HL-60/S4 treated with retinoic acid at 250 ng/mL for 4 days and 3 days (cell line): ENCODE measurements around the gene MTERF4.

Source experiments
- in situ Hi-C: fragments of 300-500 bp; cut with MboI; formaldehyde crosslinking; loops from 2 replicates; pipeline ENCODE4 v1.7.0; 2022; ENCODE audit warnings: low sequenced_read_pairs

The MTERF4 gene

GRCh38 chr2:241070811-241071676 is 31.0 kb downstream of the MTERF4 start:
- in situ Hi-C loops = no loop called here

DNA sequence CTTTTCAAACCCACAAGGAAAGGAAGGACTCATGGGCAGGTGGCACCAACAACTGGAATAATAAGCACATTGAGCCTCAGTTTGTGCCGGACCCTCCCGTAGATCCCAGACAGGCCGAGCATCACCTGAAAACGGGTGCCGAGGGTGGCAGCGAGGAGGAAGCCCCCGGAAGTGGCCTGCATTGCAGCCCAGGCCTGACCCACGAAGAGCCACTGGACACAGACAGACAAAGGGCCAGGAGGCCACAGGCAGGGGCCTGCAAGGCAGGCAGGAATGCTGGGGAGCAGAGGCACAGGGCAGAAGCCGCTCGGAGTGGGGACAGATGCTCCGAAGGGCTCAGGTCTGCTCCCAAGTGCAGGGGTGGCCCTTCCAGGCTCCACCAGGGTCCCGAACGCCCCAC is 31.7 kb downstream of the MTERF4 start:
- in situ Hi-C loops = no loop called here

DNA sequence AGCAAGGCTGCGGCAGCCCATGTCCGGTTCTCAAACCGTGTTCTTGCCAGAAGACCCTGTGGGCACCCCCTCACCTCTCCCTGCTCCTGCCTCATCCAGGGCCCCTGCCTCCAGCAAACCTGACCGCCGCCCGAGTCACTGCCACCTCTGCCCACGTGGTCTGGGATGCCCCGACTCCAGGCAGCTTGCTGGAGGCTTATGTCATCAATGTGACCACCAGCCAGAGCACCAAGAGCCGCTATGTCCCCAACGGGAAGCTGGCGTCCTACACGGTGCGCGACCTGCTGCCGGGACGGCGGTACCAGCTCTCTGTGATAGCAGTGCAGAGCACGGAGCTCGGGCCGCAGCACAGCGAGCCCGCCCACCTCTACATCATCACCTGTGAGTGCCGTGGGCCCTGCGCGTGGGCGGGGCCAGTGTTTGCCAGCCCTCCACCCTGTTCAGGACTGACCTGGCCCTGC is 32.2 kb downstream of the MTERF4 start:
- in situ Hi-C loops = no loop called here

DNA sequence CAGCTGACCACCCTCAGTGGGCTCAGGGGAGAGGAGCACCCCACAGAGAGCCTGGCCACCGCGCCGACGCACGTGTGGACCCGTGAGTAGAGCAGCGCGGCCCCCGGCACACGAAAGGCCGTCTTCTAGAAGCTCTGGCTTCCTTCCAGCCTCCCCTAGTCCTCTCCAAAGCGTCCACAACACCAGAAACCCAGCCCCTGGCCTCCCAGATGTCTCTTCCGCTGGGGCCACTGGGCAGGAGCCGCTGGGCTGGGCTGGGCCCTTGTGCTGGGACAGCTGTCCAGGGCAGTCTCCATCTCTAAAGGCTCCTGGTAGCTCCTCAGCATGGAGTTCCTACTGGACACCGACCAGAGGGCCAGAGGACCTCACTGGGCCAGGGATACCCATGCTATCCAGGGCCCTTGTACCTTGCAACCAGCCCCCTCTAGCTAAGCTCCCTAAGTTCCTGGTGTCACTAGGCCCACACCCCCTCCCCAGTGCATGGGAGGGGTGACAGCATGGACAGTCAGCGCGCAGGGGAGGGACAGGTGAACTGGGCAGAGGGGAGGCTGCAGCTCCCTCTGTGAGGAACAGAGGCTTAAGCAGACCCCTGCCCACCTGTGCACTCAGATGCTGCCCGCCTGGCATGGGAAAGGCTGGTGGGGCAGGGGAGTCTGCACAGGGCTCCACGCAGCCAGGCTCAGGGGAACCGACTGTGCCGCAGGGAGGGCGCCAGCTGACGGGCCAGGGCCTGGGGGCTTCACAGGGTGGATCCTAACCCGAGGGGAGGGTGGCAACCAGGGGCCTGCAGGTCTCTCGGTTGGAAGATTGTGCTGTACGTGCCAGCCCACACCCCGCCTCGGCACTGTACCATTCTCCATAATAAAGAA is 32.9 kb downstream of the MTERF4 start:
- in situ Hi-C loops = no loop called here

DNA sequence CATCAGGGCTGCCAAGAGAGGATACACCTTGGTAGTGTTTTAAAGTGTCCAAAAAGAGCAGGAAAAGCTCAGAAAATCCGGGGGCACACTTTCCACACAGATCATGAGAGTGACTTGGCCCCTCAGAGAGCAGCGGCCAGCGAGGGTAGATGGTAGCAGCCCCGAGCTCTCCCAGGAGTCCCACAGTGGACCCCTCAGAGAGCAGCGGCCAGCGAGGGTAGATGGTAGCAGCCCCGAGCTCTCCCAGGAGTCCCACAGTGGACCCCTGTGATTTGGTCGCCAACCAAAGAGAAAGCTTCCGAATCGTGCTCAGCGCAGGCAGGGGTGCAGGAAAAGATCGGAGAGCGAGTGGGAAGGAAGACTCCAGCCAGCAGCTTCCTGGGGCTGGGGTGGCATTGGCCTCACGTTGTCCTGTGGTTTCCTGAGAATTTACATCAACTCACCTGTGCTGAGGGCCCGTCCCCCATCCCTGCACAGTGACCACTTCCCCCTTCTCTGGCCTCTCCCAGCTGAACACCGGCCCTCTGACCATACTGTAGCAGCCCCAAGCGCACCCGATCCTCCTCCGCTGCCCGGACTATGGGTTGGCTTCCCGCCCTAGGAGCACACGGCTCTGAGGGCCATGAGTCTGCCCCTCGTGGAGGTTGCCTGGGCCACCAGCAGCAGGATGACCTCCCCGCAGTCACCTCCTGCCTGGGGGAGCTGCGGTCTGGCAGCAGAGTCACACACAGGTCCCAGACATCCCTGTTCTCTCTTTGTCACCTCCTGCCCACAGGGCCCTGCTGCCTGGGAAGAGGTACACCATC is 33.7 kb downstream of the MTERF4 start:
- in situ Hi-C loops = no loop called here

DNA sequence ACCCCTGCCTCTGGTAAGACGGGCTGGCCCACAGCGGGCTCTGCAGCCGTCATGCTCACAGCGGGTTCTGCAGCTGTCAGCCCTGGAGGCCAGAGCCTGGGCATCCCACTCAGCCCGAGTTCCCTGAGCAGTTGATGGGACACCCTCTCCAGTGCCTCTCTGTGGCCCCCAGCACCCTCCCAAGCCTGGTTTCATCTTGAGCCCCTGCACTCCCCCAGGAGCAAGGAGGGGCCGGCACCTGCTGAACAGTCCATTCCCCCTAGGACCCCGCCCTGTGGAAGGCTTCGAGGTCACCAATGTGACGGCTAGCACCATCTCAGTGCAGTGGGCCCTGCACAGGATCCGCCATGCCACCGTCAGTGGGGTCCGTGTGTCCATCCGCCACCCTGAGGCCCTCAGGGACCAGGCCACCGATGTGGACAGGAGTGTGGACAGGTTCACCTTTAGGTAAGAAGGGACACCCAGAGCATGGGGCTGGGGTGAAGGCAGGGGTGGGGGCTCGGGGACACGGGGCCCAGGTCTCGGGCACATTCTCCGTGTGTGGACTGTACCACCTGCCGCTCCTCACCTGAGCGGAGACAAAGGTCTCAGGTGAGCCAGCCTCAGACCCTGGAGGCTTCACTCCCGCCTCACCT is 34.5 kb downstream of the MTERF4 start:
- in situ Hi-C loops = no loop called here

GRCh38 chr2:241066893-241067341 is 35.2 kb downstream of the MTERF4 start:
- in situ Hi-C loops = no loop called here

- in situ Hi-C loops = no loop called here
Measured at GRCh38 chr2:241066171-241066892, 35.8 kb downstream of the MTERF4 start.

GRCh38 chr2:241065355-241065803 is 36.7 kb downstream of the MTERF4 start:
- in situ Hi-C loops = no loop called here

DNA sequence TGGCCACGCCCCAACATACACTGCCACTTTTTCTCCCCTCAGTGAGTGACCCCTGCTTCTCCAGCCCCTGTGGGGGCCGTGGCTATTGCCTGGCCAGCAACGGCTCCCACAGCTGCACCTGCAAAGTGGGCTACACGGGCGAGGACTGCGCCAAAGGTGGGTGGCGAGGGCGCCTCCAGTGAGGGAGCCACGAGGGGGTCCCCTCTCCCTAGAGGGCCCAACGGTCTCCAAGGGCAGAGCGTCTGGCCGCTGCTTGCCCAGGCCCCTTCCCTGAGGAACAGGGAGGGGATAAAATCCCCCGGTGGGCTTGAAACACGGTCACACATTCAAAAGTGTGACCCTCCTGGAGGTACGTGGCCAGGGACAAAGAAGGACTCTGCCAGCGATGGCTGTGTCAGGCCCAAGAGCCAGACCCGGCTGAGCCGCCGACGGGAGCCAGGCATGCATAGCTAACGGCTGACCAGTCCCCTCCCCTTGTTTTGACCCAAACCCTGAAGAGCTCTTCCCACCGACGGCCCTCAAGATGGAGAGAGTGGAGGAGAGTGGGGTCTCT is 37.2 kb downstream of the MTERF4 start:
- in situ Hi-C loops = no loop called here

GRCh38 chr2:241064008-241064801 is 37.9 kb downstream of the MTERF4 start:
- in situ Hi-C loops = no loop called here

- in situ Hi-C loops = no loop called here
Measured at GRCh38 chr2:241063587-241063986, 38.5 kb downstream of the MTERF4 start.

GRCh38 chr2:241063093-241063551 is 39.0 kb downstream of the MTERF4 start:
- in situ Hi-C loops = no loop called here

GRCh38 chr2:241062389-241063092 is 39.5 kb downstream of the MTERF4 start:
- in situ Hi-C loops = no loop called here

DNA sequence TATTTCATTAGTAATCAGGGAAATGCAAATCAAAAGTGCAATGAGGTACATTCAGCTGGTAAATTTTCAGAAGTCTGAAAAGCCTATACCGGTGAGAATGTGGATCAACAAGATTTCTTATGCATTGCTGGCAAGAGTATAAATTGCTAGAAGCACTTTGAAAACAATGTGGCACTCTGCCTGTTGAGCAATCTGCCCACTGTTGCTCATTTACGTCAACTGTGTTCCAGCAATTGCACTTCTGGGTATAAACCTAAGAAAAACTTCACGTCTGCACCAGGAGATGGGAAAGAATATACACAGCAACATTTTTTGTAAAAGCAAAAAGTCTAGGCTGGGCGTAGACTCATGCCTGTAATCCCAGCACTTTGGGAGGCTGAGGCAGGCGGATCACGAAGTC is 40.8 kb downstream of the MTERF4 start:
- in situ Hi-C loops = no loop called here

GRCh38 chr2:241053576-241054251 is 48.4 kb downstream of the MTERF4 start:
- in situ Hi-C loops = no loop called here

GRCh38 chr2:241052677-241053360 is 49.3 kb downstream of the MTERF4 start:
- in situ Hi-C loops = no loop called here
